GM12865 (cell line): ENCODE measurements around the gene HIVEP1.

Experiments used
- DNase-seq: peaks from one replicate; pipeline ENCODE4 v3.0.0; 2010; ENCODE audit warnings: low read depth
- H3K4me3 ChIP-seq: 2 replicates; pipeline ENCODE4 v1.5.1; 2011; ENCODE audit warnings: mild to moderate bottlenecking, low read depth, low read length, control low read depth
- TF ChIP-seq, protein P1 (sequence below): IDR thresholded peaks from 2 replicates; pipeline ENCODE4 v1.5.1; 2011; ENCODE audit warnings: low read length, control low read depth, low read depth, inconsistent platforms; ENCODE audit not compliant: insufficient read depth; ENCODE audit errors: missing control alignments

The HIVEP1 gene

DNA sequence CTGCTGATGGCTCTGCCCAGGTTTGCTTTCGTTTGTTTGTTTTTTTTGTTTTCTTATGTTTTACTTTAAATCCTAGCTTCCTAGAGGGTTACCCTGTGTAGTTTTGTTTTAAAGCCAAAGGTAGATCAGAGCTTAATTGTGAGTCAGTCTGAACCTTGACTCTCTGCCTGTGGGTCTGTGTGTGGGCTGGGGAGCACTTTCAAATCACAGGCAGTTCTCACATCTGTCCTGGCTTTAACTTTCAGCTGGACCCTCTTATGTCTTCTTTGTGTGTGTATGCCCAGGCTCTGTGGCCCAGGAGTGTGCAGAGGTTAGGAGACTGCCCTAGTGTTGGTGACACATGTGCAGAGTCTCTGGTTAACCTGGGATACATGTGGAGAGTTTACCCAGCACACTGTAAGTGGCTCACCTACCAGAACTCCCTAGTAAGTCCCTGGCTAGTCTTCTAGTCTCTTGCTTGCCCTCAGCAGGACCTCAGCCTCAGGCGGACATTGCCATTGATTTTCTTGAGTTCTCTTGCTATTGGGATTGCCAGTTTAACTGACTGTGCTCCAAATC, 19.0 kb downstream of the HIVEP1 start:
- TF ChIP-seq, protein P1, sequence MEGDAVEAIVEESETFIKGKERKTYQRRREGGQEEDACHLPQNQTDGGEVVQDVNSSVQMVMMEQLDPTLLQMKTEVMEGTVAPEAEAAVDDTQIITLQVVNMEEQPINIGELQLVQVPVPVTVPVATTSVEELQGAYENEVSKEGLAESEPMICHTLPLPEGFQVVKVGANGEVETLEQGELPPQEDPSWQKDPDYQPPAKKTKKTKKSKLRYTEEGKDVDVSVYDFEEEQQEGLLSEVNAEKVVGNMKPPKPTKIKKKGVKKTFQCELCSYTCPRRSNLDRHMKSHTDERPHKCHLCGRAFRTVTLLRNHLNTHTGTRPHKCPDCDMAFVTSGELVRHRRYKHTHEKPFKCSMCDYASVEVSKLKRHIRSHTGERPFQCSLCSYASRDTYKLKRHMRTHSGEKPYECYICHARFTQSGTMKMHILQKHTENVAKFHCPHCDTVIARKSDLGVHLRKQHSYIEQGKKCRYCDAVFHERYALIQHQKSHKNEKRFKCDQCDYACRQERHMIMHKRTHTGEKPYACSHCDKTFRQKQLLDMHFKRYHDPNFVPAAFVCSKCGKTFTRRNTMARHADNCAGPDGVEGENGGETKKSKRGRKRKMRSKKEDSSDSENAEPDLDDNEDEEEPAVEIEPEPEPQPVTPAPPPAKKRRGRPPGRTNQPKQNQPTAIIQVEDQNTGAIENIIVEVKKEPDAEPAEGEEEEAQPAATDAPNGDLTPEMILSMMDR = no peak
- peak; percentile 51 for DNase-seq
- no peak overlapping the region for H3K4me3 ChIP-seq

DNA sequence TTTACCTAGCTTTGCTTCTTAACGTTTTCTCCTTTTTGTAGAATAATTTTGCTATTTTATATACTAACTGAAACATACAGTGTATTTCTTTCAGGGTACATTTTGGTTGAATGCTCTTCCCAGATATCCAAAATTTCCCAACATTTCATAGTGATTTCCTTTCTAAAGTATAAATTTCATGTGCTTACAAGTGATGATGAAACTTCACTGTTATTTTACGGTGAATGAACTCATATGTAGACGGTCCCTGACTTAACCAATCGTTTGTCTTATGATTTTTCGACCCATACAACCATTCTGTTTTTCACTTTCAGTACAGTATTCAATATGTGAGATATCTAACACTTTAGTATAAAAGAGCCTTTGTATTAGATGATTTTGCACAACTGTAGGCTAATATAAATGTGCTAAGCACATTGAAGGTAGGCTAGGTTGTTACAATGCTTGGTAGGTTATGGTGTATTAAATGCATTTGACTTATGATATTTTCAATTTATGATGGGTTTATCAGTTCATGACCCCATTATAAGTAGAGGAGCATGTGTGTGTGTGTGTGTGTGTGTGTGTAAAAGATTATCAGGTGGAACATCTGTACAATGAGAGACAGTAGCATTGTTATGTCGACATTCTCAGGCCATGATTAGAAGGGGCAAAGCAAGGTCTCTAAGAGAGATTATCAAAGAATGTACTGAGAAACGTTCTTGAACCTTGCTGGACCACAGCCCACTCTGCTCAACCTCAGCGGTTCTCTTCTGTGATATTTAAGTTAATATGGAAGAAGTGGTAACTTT, 20.9 kb downstream of the HIVEP1 start:
- TF ChIP-seq, protein P1 = no peak
- H3K4me3 ChIP-seq = no peak overlapping the region
- DNase-seq = no peak

DNA sequence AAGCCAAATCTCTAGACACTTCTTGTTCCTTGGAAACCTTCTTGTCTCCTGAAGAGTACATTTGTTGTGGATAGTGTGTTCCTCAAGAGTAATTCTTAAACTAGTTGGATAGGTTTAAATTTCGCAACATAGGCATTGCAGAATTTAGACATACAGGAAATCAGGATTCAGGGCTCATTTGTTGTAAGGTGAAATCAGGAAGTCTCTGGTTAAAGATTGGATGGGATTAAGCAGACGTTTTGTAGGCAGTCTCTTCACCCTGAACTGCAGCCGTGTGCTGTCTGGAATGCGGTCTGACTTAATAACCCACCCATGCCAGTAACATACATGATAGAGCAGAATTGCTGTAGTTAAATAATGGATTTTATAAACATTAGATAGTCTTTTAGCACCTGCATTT, 21.7 kb downstream of the HIVEP1 start:
- DNase-seq = no peak
- TF ChIP-seq, protein P1 = no peak
- H3K4me3 ChIP-seq = no peak overlapping the region

DNA sequence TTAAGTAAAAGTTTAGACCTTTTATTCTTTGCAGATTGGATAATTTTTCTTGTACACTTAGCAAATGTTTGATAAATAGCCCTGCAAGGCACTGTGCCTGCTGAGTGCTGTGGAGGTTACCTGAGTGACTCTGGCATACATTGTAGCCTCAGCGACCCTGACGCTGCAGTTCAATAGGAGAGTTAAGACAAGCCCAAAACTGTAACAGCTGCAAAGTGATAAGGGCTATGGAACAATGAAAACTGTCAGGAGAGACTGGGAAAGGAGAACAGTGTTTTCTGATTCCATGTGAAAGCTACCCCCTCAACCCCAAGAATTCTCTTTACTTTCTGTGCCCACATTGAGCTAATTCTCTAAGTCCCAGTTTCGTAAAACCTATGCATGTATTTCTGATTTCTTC, 22.2 kb downstream of the HIVEP1 start:
- TF ChIP-seq, protein P1 = no peak
- no peak for DNase-seq

DNA sequence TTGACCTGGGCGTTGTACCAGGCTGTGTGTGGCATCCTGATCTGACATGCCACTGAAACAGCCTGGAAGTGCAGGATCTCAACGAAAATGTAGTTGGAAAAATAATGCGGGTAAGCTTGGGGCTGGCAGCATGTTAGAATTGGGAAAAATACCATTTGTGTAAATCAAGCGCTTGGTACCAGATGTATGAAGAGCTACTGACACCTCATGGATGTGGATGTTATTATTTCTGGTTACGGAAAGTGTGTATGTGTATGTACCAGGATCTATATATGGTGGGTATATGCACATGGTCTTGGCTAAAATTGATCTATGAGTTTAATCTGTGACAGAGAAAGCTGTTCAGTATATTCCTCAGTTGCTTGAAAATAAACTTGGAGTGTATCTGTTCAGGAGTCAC, 22.7 kb downstream of the HIVEP1 start:
- DNase-seq = no peak
- no peak overlapping the region for H3K4me3 ChIP-seq
- TF ChIP-seq, protein P1 = no peak

More for the DNA sequence above, 22.2 kb downstream of the HIVEP1 start:
- H3K4me3 ChIP-seq = no peak overlapping the region

DNA sequence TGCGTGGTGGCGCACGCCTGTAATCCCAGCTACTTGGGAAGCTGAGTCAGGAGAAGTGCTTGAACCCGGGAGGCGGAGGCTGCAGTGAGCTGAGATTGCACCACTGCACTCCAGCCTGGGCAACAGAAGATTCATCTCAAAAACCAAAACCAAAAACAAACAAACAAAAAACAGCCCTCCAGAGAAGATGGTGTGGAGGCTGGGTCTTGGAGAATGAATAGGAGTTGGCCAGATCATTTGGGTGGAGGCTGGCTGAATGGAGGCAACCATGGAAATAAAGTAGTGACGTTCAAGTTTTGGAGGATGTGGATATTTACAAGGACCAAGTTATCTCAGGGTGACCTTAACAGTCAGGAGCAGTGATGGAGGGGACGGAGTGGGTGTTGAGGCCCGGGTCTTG, 24.7 kb downstream of the HIVEP1 start:
- TF ChIP-seq, protein P1 = no peak
- no peak overlapping the region for H3K4me3 ChIP-seq
- DNase-seq = no peak
